Loucy (cell line): ENCODE results near the gene KRT37.
"Not testable (repeated sequence)": the region's sequence is repeated elsewhere in the genome, so short reads cannot be mapped to it uniquely, and the experiment has no call there.

Source experiments
- CTCF ChIP-seq: fragments of 200-600 bp; sonication (generic); conservative IDR thresholded peaks from 2 replicates; pipeline ENCODE4 v1.5.1; 2014; ENCODE audit warnings: mild to moderate bottlenecking, antibody characterized with exemption, low read length
- EZH2phosphoT487 ChIP-seq: fragments of 200-600 bp; IDR thresholded peaks from 2 replicates; pipeline ENCODE4 v1.6.1; 2018; ENCODE audit warnings: antibody characterized with exemption, mild to moderate bottlenecking, moderate library complexity, borderline replicate concordance

DNA sequence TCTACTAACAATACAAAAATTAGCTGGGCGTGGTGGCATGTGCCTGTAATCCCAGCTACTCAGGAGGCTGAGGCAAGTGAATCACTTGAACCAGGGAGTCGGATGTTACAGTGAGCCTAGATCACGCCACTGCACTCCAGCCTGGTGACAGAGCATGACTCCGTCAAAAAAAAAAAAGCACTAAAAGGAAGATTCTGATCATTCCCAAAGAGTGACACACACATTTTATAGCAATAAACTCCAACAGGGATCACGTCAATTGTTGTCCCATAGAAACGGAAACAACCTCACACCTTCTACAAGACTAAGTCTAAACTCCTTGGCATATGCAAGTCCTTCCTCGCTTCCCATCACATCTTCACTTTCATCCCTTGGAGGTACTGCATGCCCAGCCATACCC is 44.3 kb downstream of the KRT37 start:
- not testable (repeated sequence) for TF ChIP-seq CTCF, EZH2phosphoT487
